ENCODE data around the gene TRAF7.

The TRAF7 gene

GRCh38 chr16:2174396-2175131 lies 19.0 kb downstream of the TRAF7 start:
- no peaks in the 10 kb centered on the region for H3K4me1 ChIP-seq (ENCODE audit: control insufficient read depth, insufficient read depth, low read length)
- no peak overlapping the region for H3K4me3 ChIP-seq (ENCODE audit: low read depth, low read length)
- H3K36me3 ChIP-seq (ENCODE audit: control insufficient read depth, insufficient read depth, low read length): peaks cover 52% of the 10 kb centered on the region
- no peaks in the 10 kb centered on the region for H3K27me3 ChIP-seq (ENCODE audit: control insufficient read depth, insufficient read depth, low read length)
- H3K9me3 ChIP-seq (ENCODE audit: control insufficient read depth, insufficient read depth, low read length): no peaks in the 10 kb centered on the region
- H3K9ac ChIP-seq (ENCODE audit: low read depth, low read length): no peak overlapping the region

GRCh38 chr16:2175454-2175853 lies 19.9 kb downstream of the TRAF7 start:
- Histone ChIP-seq H3K9me3 (ENCODE audit: control insufficient read depth, insufficient read depth, low read length) (no peaks in the 10 kb centered on the region), H3K27me3 (ENCODE audit: control insufficient read depth, insufficient read depth, low read length) (no peaks in the 10 kb centered on the region), H3K9ac (ENCODE audit: low read depth, low read length) (no peak overlapping the region), H3K4me3 (ENCODE audit: low read depth, low read length) (no peak overlapping the region), H3K4me1 (ENCODE audit: control insufficient read depth, insufficient read depth, low read length) (no peaks in the 10 kb centered on the region), H3K36me3 (ENCODE audit: control insufficient read depth, insufficient read depth, low read length) (peaks cover 47% of the 10 kb centered on the region)

GRCh38 chr16:2176047-2176446 lies 20.5 kb downstream of the TRAF7 start:
- H3K9me3 ChIP-seq (ENCODE audit: control insufficient read depth, insufficient read depth, low read length): no peaks in the 10 kb centered on the region
- no peak overlapping the region for H3K9ac ChIP-seq (ENCODE audit: low read depth, low read length)
- no peaks in the 10 kb centered on the region for H3K4me1 ChIP-seq (ENCODE audit: control insufficient read depth, insufficient read depth, low read length)
- no peak overlapping the region for H3K4me3 ChIP-seq (ENCODE audit: low read depth, low read length)
- H3K27me3 ChIP-seq (ENCODE audit: control insufficient read depth, insufficient read depth, low read length): no peaks in the 10 kb centered on the region
- peaks cover 46% of the 10 kb centered on the region for H3K36me3 ChIP-seq (ENCODE audit: control insufficient read depth, insufficient read depth, low read length)

GRCh38 chr16:2177101-2177500 lies 21.5 kb downstream of the TRAF7 start:
- Histone ChIP-seq H3K9me3 (ENCODE audit: control insufficient read depth, insufficient read depth, low read length) (no peaks in the 10 kb centered on the region), H3K27me3 (ENCODE audit: control insufficient read depth, insufficient read depth, low read length) (no peaks in the 10 kb centered on the region), H3K4me3 (ENCODE audit: low read depth, low read length) (no peak overlapping the region), H3K9ac (ENCODE audit: low read depth, low read length) (no peak overlapping the region), H3K4me1 (ENCODE audit: control insufficient read depth, insufficient read depth, low read length) (no peaks in the 10 kb centered on the region), H3K36me3 (ENCODE audit: control insufficient read depth, insufficient read depth, low read length) (peaks cover 36% of the 10 kb centered on the region)

GRCh38 chr16:2177561-2177960 lies 22.0 kb downstream of the TRAF7 start:
- peaks cover 36% of the 10 kb centered on the region for H3K36me3 ChIP-seq (ENCODE audit: control insufficient read depth, insufficient read depth, low read length)
- H3K9ac ChIP-seq (ENCODE audit: low read depth, low read length): no peak overlapping the region
- no peaks in the 10 kb centered on the region for H3K9me3 ChIP-seq (ENCODE audit: control insufficient read depth, insufficient read depth, low read length)
- no peak overlapping the region for H3K4me3 ChIP-seq (ENCODE audit: low read depth, low read length)
- H3K27me3 ChIP-seq (ENCODE audit: control insufficient read depth, insufficient read depth, low read length): no peaks in the 10 kb centered on the region
- no peaks in the 10 kb centered on the region for H3K4me1 ChIP-seq (ENCODE audit: control insufficient read depth, insufficient read depth, low read length)

GRCh38 chr16:2178321-2179106 lies 22.9 kb downstream of the TRAF7 start:
- H3K9me3 ChIP-seq (ENCODE audit: control insufficient read depth, insufficient read depth, low read length): no peaks in the 10 kb centered on the region
- H3K36me3 ChIP-seq (ENCODE audit: control insufficient read depth, insufficient read depth, low read length): peaks cover 34% of the 10 kb centered on the region
- H3K4me1 ChIP-seq (ENCODE audit: control insufficient read depth, insufficient read depth, low read length): no peaks in the 10 kb centered on the region
- no peak overlapping the region for H3K9ac ChIP-seq (ENCODE audit: low read depth, low read length)
- H3K4me3 ChIP-seq (ENCODE audit: low read depth, low read length): no peak overlapping the region
- no peaks in the 10 kb centered on the region for H3K27me3 ChIP-seq (ENCODE audit: control insufficient read depth, insufficient read depth, low read length)

GRCh38 chr16:2179107-2179501 lies 23.5 kb downstream of the TRAF7 start:
- H3K36me3 ChIP-seq (ENCODE audit: control insufficient read depth, insufficient read depth, low read length): peaks cover 31% of the 10 kb centered on the region

GRCh38 chr16:2179576-2179975 lies 24.0 kb downstream of the TRAF7 start:
- H3K9me3 ChIP-seq (ENCODE audit: control insufficient read depth, insufficient read depth, low read length): no peaks in the 10 kb centered on the region
- no peak overlapping the region for H3K9ac ChIP-seq (ENCODE audit: low read depth, low read length)
- H3K36me3 ChIP-seq (ENCODE audit: control insufficient read depth, insufficient read depth, low read length): peaks cover 26% of the 10 kb centered on the region
- H3K4me3 ChIP-seq (ENCODE audit: low read depth, low read length): no peak overlapping the region
- no peaks in the 10 kb centered on the region for H3K27me3 ChIP-seq (ENCODE audit: control insufficient read depth, insufficient read depth, low read length)
- no peaks in the 10 kb centered on the region for H3K4me1 ChIP-seq (ENCODE audit: control insufficient read depth, insufficient read depth, low read length)

More at GRCh38 chr16:2179107-2179501, 23.5 kb downstream of the TRAF7 start:
- no peaks in the 10 kb centered on the region for H3K4me1 ChIP-seq (ENCODE audit: control insufficient read depth, insufficient read depth, low read length)
- no peak overlapping the region for H3K9ac ChIP-seq (ENCODE audit: low read depth, low read length)
- no peak overlapping the region for H3K4me3 ChIP-seq (ENCODE audit: low read depth, low read length)
- no peaks in the 10 kb centered on the region for H3K9me3 ChIP-seq (ENCODE audit: control insufficient read depth, insufficient read depth, low read length)
- no peaks in the 10 kb centered on the region for H3K27me3 ChIP-seq (ENCODE audit: control insufficient read depth, insufficient read depth, low read length)

GRCh38 chr16:2180461-2180860 lies 24.9 kb downstream of the TRAF7 start:
- H3K4me3 ChIP-seq (ENCODE audit: low read depth, low read length): no peak overlapping the region
- peaks cover 19% of the 10 kb centered on the region for H3K36me3 ChIP-seq (ENCODE audit: control insufficient read depth, insufficient read depth, low read length)
- H3K4me1 ChIP-seq (ENCODE audit: control insufficient read depth, insufficient read depth, low read length): no peaks in the 10 kb centered on the region

GRCh38 chr16:2180962-2181923 lies 25.7 kb downstream of the TRAF7 start:
- no peak overlapping the region for H3K4me3 ChIP-seq (ENCODE audit: low read depth, low read length)
- no peak overlapping the region for H3K9ac ChIP-seq (ENCODE audit: low read depth, low read length)
- no peaks in the 10 kb centered on the region for H3K27me3 ChIP-seq (ENCODE audit: control insufficient read depth, insufficient read depth, low read length)
- H3K4me1 ChIP-seq (ENCODE audit: control insufficient read depth, insufficient read depth, low read length): no peaks in the 10 kb centered on the region
- H3K36me3 ChIP-seq (ENCODE audit: control insufficient read depth, insufficient read depth, low read length): peaks cover 11% of the 10 kb centered on the region
- H3K9me3 ChIP-seq (ENCODE audit: control insufficient read depth, insufficient read depth, low read length): no peaks in the 10 kb centered on the region

More at GRCh38 chr16:2180461-2180860, 24.9 kb downstream of the TRAF7 start:
- H3K27me3 ChIP-seq (ENCODE audit: control insufficient read depth, insufficient read depth, low read length): no peaks in the 10 kb centered on the region
- H3K9ac ChIP-seq (ENCODE audit: low read depth, low read length): no peak overlapping the region
- no peaks in the 10 kb centered on the region for H3K9me3 ChIP-seq (ENCODE audit: control insufficient read depth, insufficient read depth, low read length)

- no peaks in the 10 kb centered on the region for H3K27me3 ChIP-seq (ENCODE audit: control insufficient read depth, insufficient read depth, low read length)
- peaks cover 6% of the 10 kb centered on the region for H3K36me3 ChIP-seq (ENCODE audit: control insufficient read depth, insufficient read depth, low read length)
- H3K9ac ChIP-seq (ENCODE audit: low read depth, low read length): no peak overlapping the region
- no peaks in the 10 kb centered on the region for H3K4me1 ChIP-seq (ENCODE audit: control insufficient read depth, insufficient read depth, low read length)
- no peak overlapping the region for H3K4me3 ChIP-seq (ENCODE audit: low read depth, low read length)
- no peaks in the 10 kb centered on the region for H3K9me3 ChIP-seq (ENCODE audit: control insufficient read depth, insufficient read depth, low read length)
These were observed 26.4 kb downstream of the TRAF7 start for GRCh38 chr16:2181952-2182351.

Data from iPS-15b (cell line).